GM19099 (cell line): ENCODE measurements around the gene PFKP.

Experiments used
- POLR2A ChIP-seq: IDR thresholded peaks from 3 replicates; pipeline ENCODE4 v1.6.1; 2011; ENCODE audit warnings: low read depth; ENCODE audit not compliant: insufficient read length; ENCODE audit errors: extremely low read depth

The PFKP gene

DNA sequence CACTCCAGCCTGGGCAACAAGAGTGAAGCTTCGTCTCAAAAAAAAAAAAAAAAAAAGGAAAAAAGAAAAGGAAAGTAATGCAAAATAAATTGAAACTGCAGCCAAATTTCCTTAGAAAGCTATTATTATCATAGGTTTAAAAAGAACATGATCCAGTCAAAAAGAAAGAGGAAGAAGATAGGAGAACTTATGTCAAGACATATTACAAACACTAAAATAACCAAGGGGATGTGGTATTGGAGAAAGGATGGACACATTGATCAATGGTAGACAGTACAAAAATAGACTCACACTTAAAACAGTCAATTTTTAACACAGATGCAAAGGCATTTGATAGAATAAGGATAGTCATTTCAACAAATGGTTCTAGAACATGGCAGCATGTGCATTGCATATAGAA, 27.3 kb upstream of the PFKP start:
- TF ChIP-seq POLR2A = no peak

DNA sequence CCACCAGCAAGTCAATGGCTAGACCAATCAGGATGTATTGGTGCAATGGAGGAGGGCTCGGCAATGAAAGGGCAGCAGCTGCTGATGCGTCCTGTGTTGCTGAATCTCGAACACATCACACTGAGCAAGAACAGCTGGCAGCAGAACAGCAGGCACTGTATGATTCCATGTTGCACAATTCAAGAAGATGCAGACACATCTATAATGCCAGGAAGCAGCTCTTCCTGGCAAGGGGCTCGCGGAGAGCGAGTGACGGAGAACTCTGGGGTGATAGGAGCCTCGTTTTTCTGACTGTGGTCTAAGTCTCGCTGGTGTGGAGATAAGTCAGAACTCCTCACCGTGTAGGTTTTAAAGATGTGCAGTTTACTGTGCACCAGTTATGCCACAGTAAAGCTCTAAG, 24.8 kb upstream of the PFKP start:
- TF ChIP-seq POLR2A = no peak

DNA sequence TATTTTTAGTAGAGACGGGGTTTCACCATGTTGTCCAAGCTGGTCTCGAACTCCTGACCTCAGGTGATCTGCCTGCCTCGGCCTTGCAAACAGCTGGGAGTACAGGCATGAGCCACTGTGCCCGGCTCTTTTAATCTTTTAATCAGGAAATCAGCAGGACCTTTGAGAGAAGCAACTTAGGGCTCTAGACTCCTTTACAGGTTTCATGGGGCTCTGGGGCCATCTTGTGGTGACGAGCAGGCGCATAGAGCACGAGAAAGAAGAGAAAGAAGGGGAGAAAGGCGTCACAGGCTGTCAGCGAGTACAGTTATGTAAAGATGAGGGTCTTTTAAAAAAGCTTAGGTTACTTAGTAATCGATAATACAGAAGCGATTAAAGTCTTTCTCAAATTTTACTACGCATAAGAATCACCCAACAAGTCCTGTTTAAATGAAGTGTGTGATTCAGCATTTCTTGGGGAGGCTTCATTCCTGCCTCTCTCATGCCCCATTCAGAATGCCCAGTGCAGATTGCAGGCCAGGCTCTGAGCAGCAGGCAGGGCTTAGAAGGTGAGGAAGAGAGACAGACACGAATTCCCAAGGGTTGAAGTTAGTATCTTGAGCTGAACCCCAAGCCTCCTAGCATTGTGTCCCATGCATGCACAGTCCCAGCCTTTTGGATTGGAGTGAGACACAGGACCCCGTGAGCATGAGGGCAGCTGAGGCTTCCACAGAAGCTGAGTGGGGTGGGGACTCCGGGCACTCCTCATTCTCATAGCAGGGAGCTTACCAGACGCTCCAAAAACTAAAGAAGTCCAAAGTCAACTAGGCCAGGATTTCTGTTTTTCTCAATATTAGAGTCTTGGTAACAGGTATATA, 23.6 kb upstream of the PFKP start:
- TF ChIP-seq POLR2A = no peak

DNA sequence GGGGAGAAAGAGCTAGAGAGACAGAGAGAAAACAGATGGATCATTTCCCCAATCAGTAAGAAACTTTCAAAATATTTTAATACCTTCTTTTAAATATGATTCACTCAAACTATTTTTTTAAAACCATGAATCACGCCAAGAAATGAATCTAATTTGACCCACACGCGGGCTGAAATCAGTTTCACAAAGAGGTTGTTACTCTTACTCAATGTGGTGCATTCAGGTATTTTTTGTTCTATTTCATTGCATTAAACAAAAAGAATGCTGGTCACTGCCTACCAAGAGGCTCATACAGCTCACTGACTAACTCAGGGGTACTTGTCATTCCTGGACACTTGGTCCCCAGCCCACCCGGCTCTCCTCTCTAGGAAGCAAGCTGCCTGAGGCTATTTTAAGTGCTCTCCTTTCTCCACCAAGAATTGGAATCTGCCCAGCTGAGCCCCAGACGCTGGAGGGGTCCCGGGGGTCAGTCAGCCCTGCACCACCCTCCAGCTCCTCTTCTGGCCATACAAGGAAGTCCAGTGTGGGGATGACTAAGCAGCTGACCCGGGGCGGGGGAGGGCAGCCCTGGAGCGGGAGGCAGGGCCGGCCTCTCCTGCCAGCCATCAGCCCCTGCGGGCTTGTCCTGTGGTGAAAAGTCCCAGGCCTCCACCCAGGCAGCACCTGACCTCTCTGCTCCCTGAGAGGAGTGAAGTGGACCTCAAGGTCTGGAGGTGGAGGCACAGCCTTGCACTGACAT, 21.7 kb upstream of the PFKP start:
- no peak for TF ChIP-seq POLR2A

DNA sequence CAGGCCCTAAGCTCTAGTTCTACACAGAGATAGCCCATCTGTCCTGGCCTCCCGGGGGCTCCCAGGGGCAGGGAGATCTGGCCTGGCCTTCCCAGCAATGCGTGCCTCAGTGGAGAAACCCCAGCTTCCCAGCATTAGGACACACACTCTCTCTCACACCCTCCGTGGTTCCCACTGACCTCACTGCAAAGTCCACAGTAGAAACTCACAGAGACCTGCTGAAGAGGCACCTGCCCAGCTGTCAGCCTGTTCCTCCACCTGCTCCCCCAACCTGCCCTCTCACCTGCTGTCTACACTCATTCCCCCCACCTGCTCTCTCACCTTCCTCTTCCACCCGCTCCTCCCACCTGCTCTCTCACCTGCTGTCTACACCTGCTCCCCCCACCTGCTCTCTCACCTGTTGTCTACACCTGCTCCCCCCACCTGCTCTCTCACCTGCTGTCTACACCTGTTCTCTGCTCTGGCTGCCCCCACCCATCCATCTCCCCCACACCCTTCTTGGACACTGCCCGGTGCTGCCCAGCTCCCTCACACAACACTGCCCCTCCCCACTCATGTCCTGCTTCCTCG, 21.1 kb upstream of the PFKP start:
- no peak for TF ChIP-seq POLR2A

DNA sequence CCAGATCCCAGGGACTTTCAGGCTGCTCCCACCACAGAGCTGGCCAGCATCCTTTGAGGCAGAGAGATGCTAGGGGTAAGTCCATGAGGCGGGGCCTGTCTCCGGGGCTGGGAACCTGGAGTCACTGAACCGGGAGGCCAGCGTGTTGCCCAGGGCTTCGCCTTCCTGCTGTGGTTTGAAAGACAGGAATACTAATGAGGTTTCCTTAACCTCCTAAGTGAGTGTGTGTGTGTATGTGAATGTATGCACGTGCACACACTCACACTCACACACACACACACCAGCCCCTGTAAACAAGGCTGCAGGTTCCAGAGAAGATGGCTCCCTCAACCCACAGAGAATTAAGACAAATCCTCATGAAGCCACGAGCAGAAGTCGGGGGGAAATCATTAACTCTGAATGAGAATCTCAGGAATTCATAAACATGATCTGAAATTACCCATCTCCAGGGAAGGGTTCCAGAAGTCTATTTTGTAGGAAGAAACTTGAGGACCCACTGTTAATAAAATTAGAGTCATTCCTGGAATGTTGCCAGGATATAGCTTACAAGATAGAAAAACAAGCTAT, 20.3 kb upstream of the PFKP start:
- no peak for TF ChIP-seq POLR2A

DNA sequence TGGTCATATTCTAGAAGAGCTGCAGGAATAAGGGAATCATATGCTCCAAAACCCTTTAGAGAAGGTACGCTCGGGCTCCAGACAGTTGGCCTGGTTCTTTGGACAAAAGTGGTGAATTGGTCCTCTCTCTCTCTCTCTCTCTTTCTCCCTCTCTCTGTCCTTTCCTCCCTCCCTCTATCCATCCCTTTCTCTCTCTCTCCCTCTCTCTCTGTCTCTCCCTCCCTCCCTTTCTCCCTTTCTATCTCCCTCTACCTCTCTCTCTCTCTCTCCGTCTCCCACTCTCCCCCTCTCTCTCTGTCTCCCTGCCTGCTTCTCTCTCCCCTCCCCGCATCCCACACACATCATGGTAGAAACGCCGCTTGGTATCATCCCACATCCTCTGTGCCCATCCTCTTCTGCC, 19.8 kb upstream of the PFKP start:
- TF ChIP-seq POLR2A = no peak

DNA sequence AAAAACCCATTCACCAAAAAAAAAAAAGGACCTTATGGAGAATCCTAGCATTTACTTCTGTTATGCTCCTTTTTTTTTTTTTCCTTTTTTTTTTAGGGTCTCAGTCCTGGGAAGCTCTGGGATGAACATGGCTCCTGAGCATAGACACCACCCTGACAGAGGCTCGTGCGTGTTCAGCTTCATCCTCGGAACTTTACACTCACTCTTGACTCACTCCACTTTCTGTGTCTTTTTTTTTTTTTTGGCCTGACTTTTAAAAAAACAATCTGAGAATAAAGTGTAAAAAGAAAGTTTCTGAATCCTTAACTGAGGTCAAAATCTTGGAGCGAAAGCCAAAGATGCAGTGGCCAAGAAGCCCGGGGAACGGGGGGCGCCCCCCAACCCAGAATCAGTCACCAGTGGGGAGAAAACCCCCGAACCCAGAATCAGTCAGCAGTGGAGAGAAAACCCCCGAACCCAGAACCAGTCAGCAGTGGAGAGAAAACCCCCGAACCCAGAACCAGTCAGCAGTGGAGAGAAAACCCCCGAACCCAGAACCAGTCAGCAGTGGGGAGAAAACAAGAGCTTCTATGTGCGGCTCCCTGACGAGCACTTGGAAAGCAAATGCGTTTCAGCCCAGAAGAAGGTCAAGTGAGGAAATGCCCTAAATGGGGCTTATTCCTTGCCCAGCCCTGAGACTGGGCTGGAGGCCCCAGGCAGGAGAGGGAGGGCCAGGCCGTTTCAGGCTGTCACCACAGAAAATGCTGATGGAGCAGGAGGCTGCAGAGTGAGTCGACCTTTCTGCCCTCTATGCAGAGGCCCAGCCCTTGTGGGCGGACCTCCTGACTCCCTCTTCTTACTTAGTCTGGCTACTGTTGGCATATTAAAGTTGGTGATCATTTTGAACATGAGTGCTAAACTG, 19.0 kb upstream of the PFKP start:
- no peak for TF ChIP-seq POLR2A

DNA sequence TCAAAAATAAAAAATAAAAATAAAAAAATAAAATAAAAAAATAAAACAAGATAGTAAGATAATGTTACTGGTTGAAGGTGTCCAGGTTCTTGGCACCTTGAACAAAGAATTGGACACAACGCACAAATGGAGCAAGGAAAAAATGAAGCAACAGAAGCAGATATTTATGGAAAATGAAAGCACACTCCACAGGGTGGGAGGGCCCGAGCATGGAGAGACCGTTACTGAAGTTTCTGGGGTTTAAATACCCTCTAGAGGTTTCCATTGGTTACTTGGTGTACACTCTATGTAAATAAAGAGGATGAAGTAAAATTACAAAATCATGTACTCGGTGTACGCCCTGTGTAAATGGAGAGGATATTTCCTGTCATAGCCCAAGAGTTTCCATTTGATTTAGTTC, 15.7 kb upstream of the PFKP start:
- no peak for TF ChIP-seq POLR2A

DNA sequence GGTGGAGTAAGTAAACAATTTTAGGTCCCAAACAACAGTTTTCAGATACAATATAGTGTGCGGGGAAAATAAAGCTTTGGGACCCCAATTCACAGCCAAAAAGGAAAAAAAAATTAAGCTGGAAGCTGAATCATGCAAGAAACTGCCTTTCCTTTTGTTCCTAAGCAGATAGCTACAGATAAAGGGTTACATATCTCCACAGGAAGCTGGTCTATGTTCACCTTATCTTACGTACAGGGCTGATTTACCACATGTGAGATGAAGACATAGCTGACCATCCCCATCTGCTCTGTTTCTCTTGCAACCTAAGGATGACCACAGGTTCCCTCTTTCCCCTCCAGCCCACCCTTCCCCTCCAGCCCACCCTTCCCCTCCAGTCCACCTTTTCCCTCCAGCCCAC, 14.2 kb upstream of the PFKP start:
- no peak for TF ChIP-seq POLR2A

DNA sequence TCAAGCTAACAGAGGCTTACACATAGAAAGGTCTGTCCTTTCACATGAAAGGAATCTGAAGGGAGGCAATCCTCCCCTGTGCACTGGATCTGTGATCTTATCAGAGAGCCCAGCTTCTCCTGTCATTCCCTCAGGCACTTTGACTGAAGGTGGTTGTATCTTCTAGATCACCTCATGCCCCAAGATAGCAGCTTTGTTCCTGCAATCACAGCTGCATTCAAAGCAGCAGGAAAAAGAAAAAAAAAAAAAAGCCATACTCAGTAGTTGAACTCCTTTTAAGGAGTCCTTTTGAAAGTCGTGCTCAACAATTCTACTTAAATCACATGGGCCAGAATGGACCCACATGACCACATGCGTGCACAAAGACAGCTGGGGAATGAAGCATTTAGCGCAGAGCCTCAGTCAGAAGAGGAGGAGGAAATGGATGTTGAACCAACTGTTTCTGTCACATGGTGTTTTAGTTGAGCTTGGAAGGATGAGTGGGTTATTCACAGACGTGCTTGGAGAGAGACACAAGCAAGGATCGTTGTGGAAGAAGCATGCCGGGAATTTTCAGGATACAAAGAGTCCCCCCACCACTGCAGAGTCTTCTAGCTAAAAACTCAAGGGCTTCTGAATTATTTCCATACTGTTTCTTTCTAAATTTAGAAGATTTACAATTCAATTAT, 13.0 kb upstream of the PFKP start:
- no peak for TF ChIP-seq POLR2A

DNA sequence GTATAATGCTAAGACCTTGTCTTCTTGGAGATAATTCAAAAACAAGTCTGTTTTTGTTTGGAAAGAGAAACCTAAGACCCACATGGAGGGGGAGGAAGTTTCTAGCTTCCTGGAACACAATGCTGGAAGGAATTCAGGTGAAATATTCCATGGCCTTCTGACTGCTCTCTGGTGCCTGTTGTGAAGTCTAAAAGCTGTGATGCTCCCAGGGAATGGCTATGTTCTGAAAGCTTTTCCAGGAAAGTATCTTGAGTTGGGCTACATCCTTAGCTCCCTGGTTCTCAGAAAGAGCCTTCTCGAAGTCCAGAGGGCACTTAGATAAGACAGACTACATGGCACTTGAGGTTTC, 12.5 kb upstream of the PFKP start:
- no peak for TF ChIP-seq POLR2A

DNA sequence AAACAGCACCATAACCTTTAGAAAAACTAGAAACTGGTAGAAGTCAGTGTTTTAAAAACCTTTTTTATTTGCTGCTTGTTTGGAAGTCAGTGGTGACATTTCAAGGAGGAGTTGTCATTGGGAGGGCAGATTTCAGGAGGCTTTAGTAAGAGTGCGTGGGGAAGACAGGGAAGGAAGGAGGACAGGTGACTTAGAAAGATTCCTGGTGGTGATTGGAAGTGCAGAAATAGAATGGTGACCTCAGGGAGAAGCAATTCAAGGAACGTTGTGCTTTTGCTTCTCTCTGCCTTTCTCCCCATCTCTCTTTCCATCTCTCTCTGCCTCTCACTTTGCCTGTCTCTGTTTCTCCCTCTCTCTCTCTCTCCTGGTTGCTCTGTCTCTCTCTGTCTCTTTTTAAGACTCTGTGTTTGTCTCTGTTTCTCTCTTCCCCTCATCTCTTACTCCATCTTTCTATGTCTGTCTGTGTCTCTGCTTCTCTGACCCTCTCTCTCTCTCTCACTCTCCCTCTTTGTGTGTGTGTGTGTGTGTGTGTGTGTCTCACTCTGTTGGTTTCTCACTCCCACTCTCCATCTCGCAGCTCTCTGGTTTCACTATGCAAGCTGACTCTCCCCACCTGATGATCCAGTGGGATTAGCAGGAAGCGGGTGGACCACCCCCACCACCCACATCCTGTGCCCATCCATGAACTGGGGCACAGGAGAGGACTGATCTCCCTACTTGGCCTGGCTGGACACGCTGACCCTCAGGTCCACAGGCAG, 10.9 kb upstream of the PFKP start:
- TF ChIP-seq POLR2A = no peak
